PC-9 (cell line): Measurements from ENCODE around the gene DIDO1.

Source experiments
- CTCF ChIP-seq: fragments of 200-600 bp; sonication (generic); conservative IDR thresholded peaks from 2 replicates; pipeline ENCODE4 v1.6.1; 2017; ENCODE audit warnings: mixed run types, antibody characterized with exemption, mild to moderate bottlenecking, moderate library complexity
- EZH2 ChIP-seq: fragments of 200-600 bp; sonication (generic); IDR thresholded peaks from 2 replicates; pipeline ENCODE4 v1.8.0; 2017; ENCODE audit warnings: antibody characterized with exemption, low read depth

- TF ChIP-seq EZH2 (no peak), CTCF (no peak)
Observed at GRCh38 chr20:62861726-62862336, 64.5 kb downstream of the DIDO1 start, which contains the start of gene TCFL5.
